ENCODE data around the gene RAB40B.

GRCh38 chr17:82740906-82741759 is 42.6 kb upstream of the RAB40B start:
- TF ChIP-seq CTCF (IDR thresholded peaks at IDR 0.05) (no peak), POLR2A (IDR thresholded peaks at IDR 0.05) (no peak)

All from heart left ventricle (tissue), 13 donors.